GM12873 (cell line): Measurements from ENCODE around the gene TMEM204.

Experiments used
- CTCF ChIP-seq: IDR thresholded peaks from 2 replicates; pipeline ENCODE4 v1.5.1; 2012; ENCODE audit warnings: low read depth, mild to moderate bottlenecking, moderate library complexity, low read length, control low read depth; ENCODE audit not compliant: insufficient read depth; ENCODE audit errors: missing control alignments

The TMEM204 gene

GRCh38 chr16:1506494-1507213, 26.8 kb upstream of the TMEM204 start:
- TF ChIP-seq CTCF = no peak

GRCh38 chr16:1508494-1509187, 24.8 kb upstream of the TMEM204 start:
- TF ChIP-seq CTCF = no peak

- no peak for TF ChIP-seq CTCF
These were observed 23.9 kb upstream of the TMEM204 start for GRCh38 chr16:1509307-1510221.

GRCh38 chr16:1510272-1510671, 23.2 kb upstream of the TMEM204 start:
- TF ChIP-seq CTCF = no peak

- TF ChIP-seq CTCF = no peak
These were observed 22.5 kb upstream of the TMEM204 start for GRCh38 chr16:1510941-1511351.

- TF ChIP-seq CTCF = no peak
These were observed 21.6 kb upstream of the TMEM204 start for GRCh38 chr16:1511662-1512569.
